Measurements from ENCODE around the gene TIMM10. TPM values are rescaled to one million over a fixed set of nuclear protein-coding genes. Genes with fewer than 3 reads are reported as not detected.
A peak's percentile ranks its signal among the peaks of the same experiment; 100 is the strongest.

TIMM10 gene
- total RNA-seq, 1 donor from 2014 or later: 112 TPM

DNA sequence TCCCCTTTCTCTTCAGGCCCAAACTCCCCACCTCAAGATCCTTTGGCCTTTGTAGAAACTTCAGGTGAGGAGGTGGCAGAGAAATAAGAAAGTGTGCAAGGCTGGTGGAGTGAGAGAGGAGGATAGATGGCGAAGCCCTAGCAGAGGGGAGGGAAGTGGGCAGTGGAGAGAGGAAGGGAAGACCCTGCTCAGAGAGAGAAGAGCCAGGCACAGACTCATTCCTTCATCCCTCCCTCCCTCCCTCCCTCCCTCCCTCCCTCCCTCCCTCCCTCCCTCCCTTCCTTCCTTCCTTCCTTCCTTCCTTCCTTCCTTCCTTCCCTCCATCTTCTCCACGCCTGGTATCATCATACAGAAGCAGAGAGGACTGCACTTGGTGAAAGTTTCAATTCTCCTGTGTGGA, 49.2 kb downstream of the TIMM10 start:
- H3K9me3 Mint-ChIP-seq: no peaks in the 10 kb centered on the region
- intact Hi-C loops (cut with micrococcal nuclease): loop anchor here (2.0 kb wide), 1 partner anchor 137 kb away; no protein-coding TSS in a partner anchor
- no peak for DNase-seq
- peaks cover 9% of the 10 kb centered on the region for H3K36me3 Mint-ChIP-seq (ENCODE audit: low read depth)
- peaks cover 46% of the 10 kb centered on the region for H3K27me3 Mint-ChIP-seq
- peaks cover 3% of the 10 kb centered on the region for H3K4me1 Mint-ChIP-seq
- H3K4me3 Mint-ChIP-seq: no peak overlapping the region
- no peak overlapping the region for H3K27ac Mint-ChIP-seq

DNA sequence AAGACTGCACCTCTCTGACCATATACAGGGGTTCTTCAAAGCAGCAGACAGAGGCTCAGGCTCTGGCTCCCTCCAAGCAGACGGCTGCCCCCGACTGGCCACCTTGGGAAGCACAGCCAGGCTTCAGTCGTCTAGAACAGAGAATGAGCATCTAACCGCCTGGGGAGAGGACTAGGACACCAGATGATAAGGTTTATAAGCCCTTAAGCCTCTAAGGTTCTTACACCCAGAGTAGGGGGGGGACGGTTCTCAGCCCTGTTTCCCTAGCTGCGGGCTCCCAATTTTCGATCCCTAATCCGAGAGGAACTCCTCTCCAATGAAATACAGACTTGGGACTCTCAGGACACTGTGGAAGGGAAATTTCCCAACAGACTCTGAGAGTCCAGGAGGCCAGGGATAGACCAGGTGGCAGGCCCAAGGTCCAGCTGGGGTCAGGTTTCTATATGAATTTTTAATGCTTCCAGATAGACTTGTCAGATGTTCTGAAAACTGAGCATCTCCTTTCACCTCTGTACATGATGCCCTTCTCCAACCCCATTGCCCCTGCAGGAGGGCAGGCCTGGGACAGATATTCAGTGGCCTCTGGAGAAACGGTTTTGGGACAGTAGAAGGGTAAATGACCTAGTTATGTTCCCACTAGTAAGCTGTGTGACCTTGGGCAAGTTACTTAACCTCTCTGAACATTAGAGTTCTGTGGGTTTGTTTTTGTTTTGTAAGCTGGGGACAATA, 50.0 kb downstream of the TIMM10 start:
- Mint-ChIP-seq H3K9me3 (no peaks in the 10 kb centered on the region), H3K27ac (no peak overlapping the region), H3K4me1 (peaks cover 8% of the 10 kb centered on the region), H3K36me3 (ENCODE audit: low read depth) (peaks cover 9% of the 10 kb centered on the region), H3K4me3 (no peak overlapping the region), H3K27me3 (peaks cover 52% of the 10 kb centered on the region)
- intact Hi-C loops (cut with micrococcal nuclease): loop anchor here (1.0 to 2.0 kb wide), 2 partner anchors 23 to 136 kb away; no protein-coding TSS in a partner anchor
- peak; percentile 92 for DNase-seq

DNA sequence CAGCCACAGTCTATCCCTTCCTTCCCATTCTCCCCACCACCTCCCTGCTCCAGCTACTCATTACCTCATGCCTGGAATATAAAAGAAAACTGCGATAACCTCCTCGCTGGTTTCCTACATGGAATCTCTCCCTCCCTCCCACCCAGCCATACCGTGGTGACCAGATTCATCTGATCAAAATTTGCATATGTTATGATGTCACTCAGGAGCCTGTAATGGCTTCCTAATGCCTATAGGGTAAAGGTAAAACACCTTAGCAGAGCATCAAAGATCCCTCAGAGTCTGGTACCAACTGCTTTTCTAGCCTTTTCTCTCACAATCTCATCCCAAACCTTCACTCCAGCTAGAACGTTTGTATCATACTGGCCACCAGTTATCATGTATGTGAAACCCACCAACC, 50.6 kb downstream of the TIMM10 start:
- Mint-ChIP-seq H3K27me3 (peaks cover 57% of the 10 kb centered on the region), H3K4me3 (no peak overlapping the region), H3K27ac (no peak overlapping the region), H3K4me1 (peaks cover 9% of the 10 kb centered on the region), H3K36me3 (ENCODE audit: low read depth) (peaks cover 8% of the 10 kb centered on the region), H3K9me3 (no peaks in the 10 kb centered on the region)
- intact Hi-C loops (cut with micrococcal nuclease): loop anchor here (1.0 to 2.0 kb wide), 2 partner anchors 23 to 135 kb away; no protein-coding TSS in a partner anchor
- DNase-seq: no peak

DNA sequence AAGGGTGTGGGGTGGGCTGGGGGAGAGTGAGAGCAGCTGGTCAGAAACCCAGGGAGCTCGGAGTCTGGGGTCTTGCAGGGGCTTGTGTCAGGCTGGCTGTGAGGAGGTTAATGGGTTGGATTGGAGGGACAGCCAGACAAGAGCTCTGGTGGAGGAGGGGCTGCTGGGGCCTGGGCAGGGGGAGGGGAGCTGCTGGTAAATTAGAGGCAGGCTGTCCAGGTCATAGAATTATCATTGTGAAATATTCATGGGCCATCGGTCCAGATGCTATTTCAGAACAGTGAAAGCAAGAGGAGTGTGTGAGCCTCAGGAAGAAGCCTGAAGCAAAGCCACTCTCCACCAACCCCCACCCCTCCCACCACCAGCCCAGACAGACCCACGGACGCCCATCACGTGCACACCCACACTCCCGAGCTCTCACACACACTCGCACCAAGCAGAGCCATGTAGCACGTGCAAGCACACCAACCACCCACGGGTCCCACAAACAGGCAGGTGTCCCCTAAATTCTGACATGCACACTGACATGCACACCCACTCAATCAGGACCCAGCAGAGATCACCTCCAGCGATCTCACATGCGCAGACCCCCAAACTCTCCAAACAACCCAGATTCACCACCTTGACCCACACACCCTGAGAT, 51.4 kb downstream of the TIMM10 start:
- Mint-ChIP-seq H3K36me3 (ENCODE audit: low read depth) (peaks cover 2% of the 10 kb centered on the region), H3K27me3 (peaks cover 59% of the 10 kb centered on the region), H3K9me3 (no peaks in the 10 kb centered on the region), H3K4me1 (peaks cover 14% of the 10 kb centered on the region), H3K27ac (no peak overlapping the region), H3K4me3 (no peak overlapping the region)
- no peak for DNase-seq
- intact Hi-C loops (cut with micrococcal nuclease): no loop called here

Other genes with a start within 250 kb of the TIMM10 start
- 23.7 and 24.2 TPM in 2 replicates for gene TNKS1BP1, start 205.8 kb downstream of the TIMM10 start, total RNA-seq
- 253 and 256 TPM in 2 replicates for gene SSRP1, start 194.9 kb downstream of the TIMM10 start, total RNA-seq
- gene P2RX3, start 192.4 kb downstream of the TIMM10 start, total RNA-seq: not detected in 2 replicates
- not detected in 2 replicates for gene PRG3, start 149.6 kb downstream of the TIMM10 start, total RNA-seq
- gene PRG2, start 140.1 kb downstream of the TIMM10 start, total RNA-seq: 0.35 and 0.38 TPM in 2 replicates
- 255 and 261 TPM in 2 replicates for gene SLC43A3, start 103.6 kb downstream of the TIMM10 start, total RNA-seq
- 0.23 and 0.26 TPM in 2 replicates for gene RTN4RL2, start 70.2 kb downstream of the TIMM10 start, total RNA-seq
- 35.3 and 35.8 TPM in 2 replicates for gene SLC43A1, start 15.1 kb downstream of the TIMM10 start, total RNA-seq
- not detected in 2 replicates for gene SMTNL1, start 6.8 kb upstream of the TIMM10 start, total RNA-seq
- gene UBE2L6, start 36.9 kb upstream of the TIMM10 start, total RNA-seq: 151 and 157 TPM in 2 replicates
- gene SERPING1, start 66.9 kb upstream of the TIMM10 start, total RNA-seq: 0.14 and 0.28 TPM in 2 replicates
- 0.40 and 0.47 TPM in 2 replicates for gene YPEL4, start 119.2 kb upstream of the TIMM10 start, total RNA-seq
- 18.5 and 19.8 TPM in 2 replicates for gene CLP1, start 127.0 kb upstream of the TIMM10 start, total RNA-seq
- 78.4 and 80.9 TPM in 2 replicates for gene ZDHHC5, start 137.4 kb upstream of the TIMM10 start, total RNA-seq
- 13.9 and 15.6 TPM in 2 replicates for gene MED19, start 181.5 kb upstream of the TIMM10 start, total RNA-seq
- 99.0 and 99.2 TPM in 2 replicates for gene TMX2, start 181.8 kb upstream of the TIMM10 start, total RNA-seq
- 211 and 216 TPM in 2 replicates for gene SELENOH, start 210.7 kb upstream of the TIMM10 start, total RNA-seq
- not detected in 2 replicates for gene BTBD18, start 221.1 kb upstream of the TIMM10 start, total RNA-seq
- 4.9 and 6.0 TPM in 2 replicates for gene CTNND1, start 231.0 kb upstream of the TIMM10 start, total RNA-seq